Measurements from ENCODE around the gene TMEM175. TPM values are rescaled to one million over a fixed set of nuclear protein-coding genes. Genes with fewer than 3 reads are reported as not detected.
"Not testable (repeated sequence)": the region's sequence is repeated elsewhere in the genome, so short reads cannot be mapped to it uniquely, and the experiment has no call there.

The TMEM175 gene
- total RNA-seq, 2 donors from 2014 or later: 15.3 to 16.4 TPM

- intact Hi-C loops (cut with DNase I): no loop called here
- DNase-seq (ENCODE audit: low spot score): no peak
Measured at GRCh38 chr4:964346-965025, 32.2 kb downstream of the TMEM175 start.

GRCh38 chr4:965048-965765, 32.9 kb downstream of the TMEM175 start:
- intact Hi-C loops (cut with DNase I): no loop called here
- DNase-seq (ENCODE audit: low spot score): no peak

GRCh38 chr4:965766-966134, 33.5 kb downstream of the TMEM175 start:
- intact Hi-C loops (cut with DNase I): no loop called here
- DNase-seq (ENCODE audit: low spot score): no peak

GRCh38 chr4:966266-967112, 34.2 kb downstream of the TMEM175 start:
- intact Hi-C loops (cut with DNase I): no loop called here
- no peak for DNase-seq (ENCODE audit: low spot score)

GRCh38 chr4:967113-968104, 35.1 kb downstream of the TMEM175 start:
- DNase-seq (ENCODE audit: low spot score): no peak
- intact Hi-C loops (cut with DNase I): no loop called here

GRCh38 chr4:968221-968620, 36.0 kb downstream of the TMEM175 start:
- intact Hi-C loops (cut with DNase I): no loop called here
- DNase-seq (ENCODE audit: low spot score): no peak

GRCh38 chr4:968621-969394, 36.5 kb downstream of the TMEM175 start:
- intact Hi-C loops (cut with DNase I): no loop called here
- no peak for DNase-seq (ENCODE audit: low spot score)

GRCh38 chr4:970046-970745, 37.9 kb downstream of the TMEM175 start:
- intact Hi-C loops (cut with DNase I): no loop called here
- DNase-seq (ENCODE audit: low spot score): no peak

GRCh38 chr4:970854-971520, 38.7 kb downstream of the TMEM175 start:
- DNase-seq (ENCODE audit: low spot score): no peak
- intact Hi-C loops (cut with DNase I): no loop called here

- intact Hi-C loops (cut with DNase I): loop anchor here in 1 of 2 donors (1.0 kb wide), 1 partner anchor 75 kb away; no protein-coding TSS in a partner anchor
- DNase-seq (ENCODE audit: low spot score): no peak
Measured at GRCh38 chr4:971666-972500, 39.6 kb downstream of the TMEM175 start.

- intact Hi-C loops (cut with DNase I): loop anchor here in 1 of 2 donors (1.0 kb wide), 1 partner anchor 74 kb away; no protein-coding TSS in a partner anchor
- DNase-seq (ENCODE audit: low spot score): no peak
Measured at GRCh38 chr4:972651-973424, 40.6 kb downstream of the TMEM175 start.

- peak; percentile 96 for DNase-seq (ENCODE audit: low spot score)
- intact Hi-C loops (cut with DNase I): no loop called here
Measured at GRCh38 chr4:973431-974397, 41.5 kb downstream of the TMEM175 start, which contains the start of gene DGKQ. Gene DGKQ (minus strand): TSS chr4:973569. CDS start chr4:973482, 87 bp downstream.

- DNase-seq (ENCODE audit: low spot score): no peak
- intact Hi-C loops (cut with DNase I): no loop called here
Measured at GRCh38 chr4:974668-975067, 42.4 kb downstream of the TMEM175 start.

GRCh38 chr4:976016-976415, 43.8 kb downstream of the TMEM175 start:
- DNase-seq (ENCODE audit: low spot score); intact Hi-C loops (cut with DNase I): not testable (repeated sequence)
